ENCODE results near the gene ACYP1. TPM values are rescaled to one million over a fixed set of nuclear protein-coding genes. Genes with fewer than 3 reads are reported as not detected.

ACYP1 gene
- total RNA-seq, 1 donor from 2014 or later = 66.1 TPM

- no peak for TF ChIP-seq CTCF (conservative IDR thresholded peaks at IDR 0.05; ENCODE audit: low read depth, low read length)
- no peak for DNase-seq (ENCODE audit: low read depth)
- no peak overlapping the region for H3K4me3 ChIP-seq (ENCODE audit: low read depth, low read length)
Observed at GRCh38 chr14:75044322-75044721, 19.5 kb downstream of the ACYP1 start.

GRCh38 chr14:75042035-75042434, 21.8 kb downstream of the ACYP1 start:
- no peak for TF ChIP-seq CTCF (conservative IDR thresholded peaks at IDR 0.05; ENCODE audit: low read depth, low read length)
- H3K4me3 ChIP-seq (ENCODE audit: low read depth, low read length) = no peak overlapping the region
- peak; percentile 65 for DNase-seq (ENCODE audit: low read depth)

GRCh38 chr14:75041613-75042012, 22.2 kb downstream of the ACYP1 start:
- DNase-seq (ENCODE audit: low read depth) = peak; percentile 66
- no peak for TF ChIP-seq CTCF (conservative IDR thresholded peaks at IDR 0.05; ENCODE audit: low read depth, low read length)

GRCh38 chr14:75040959-75041358, 22.9 kb downstream of the ACYP1 start:
- H3K4me3 ChIP-seq (ENCODE audit: low read depth, low read length) = no peak overlapping the region
- no peak for TF ChIP-seq CTCF (conservative IDR thresholded peaks at IDR 0.05; ENCODE audit: low read depth, low read length)
- no peak for DNase-seq (ENCODE audit: low read depth)

More at GRCh38 chr14:75041613-75042012, 22.2 kb downstream of the ACYP1 start:
- H3K4me3 ChIP-seq (ENCODE audit: low read depth, low read length) = no peak overlapping the region

DNA sequence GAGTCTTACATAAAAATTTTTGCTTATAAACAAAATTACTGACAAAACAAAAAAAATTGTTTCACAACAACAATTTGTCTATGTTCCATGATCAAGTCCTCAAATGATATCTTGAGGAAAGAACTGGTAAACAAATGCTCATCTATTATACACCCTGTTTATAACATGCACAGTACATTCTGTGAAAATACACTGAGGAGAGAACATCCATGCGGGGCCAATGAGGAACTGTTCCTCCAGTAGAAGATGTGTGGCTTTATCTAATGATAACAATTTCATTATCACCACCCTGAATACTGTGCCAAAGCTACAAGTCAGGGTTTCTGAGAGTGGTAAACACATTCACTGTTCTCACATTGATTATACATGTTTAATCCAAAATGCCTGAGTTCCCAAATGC, 23.3 kb downstream of the ACYP1 start:
- no peak overlapping the region for H3K4me3 ChIP-seq (ENCODE audit: low read depth, low read length)
- no peak for TF ChIP-seq CTCF (conservative IDR thresholded peaks at IDR 0.05; ENCODE audit: low read depth, low read length)
- DNase-seq (ENCODE audit: low read depth) = no peak

DNA sequence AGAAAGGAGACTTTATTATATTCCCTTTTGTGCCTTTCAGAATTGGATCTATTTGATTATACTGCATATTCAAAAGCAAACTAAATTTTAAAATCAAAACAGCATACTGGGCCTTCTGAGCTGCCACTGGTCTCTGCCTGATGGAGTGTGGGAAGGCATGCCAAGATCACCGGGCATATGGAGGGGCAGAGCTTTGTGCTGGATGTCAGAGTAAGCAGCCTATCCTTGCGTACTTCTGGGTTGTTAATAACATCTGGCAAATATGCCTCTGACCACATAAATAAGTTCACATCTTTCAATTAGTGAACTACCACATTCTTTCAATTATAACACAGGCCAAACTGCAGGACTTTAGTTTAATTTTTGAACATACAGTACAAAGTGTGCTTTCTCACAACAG, 30.9 kb downstream of the ACYP1 start:
- no peak for DNase-seq (ENCODE audit: low read depth)
- TF ChIP-seq CTCF (conservative IDR thresholded peaks at IDR 0.05; ENCODE audit: low read depth, low read length) = no peak

GRCh38 chr14:75030147-75030546, 33.7 kb downstream of the ACYP1 start:
- DNase-seq (ENCODE audit: low read depth) = no peak
- no peak overlapping the region for H3K4me3 ChIP-seq (ENCODE audit: low read depth, low read length)
- TF ChIP-seq CTCF (conservative IDR thresholded peaks at IDR 0.05; ENCODE audit: low read depth, low read length) = no peak

More for the DNA sequence above, 30.9 kb downstream of the ACYP1 start:
- H3K4me3 ChIP-seq (ENCODE audit: low read depth, low read length) = no peak overlapping the region
